Measurements from ENCODE around the gene PRDM15.

Gene PRDM15

DNA sequence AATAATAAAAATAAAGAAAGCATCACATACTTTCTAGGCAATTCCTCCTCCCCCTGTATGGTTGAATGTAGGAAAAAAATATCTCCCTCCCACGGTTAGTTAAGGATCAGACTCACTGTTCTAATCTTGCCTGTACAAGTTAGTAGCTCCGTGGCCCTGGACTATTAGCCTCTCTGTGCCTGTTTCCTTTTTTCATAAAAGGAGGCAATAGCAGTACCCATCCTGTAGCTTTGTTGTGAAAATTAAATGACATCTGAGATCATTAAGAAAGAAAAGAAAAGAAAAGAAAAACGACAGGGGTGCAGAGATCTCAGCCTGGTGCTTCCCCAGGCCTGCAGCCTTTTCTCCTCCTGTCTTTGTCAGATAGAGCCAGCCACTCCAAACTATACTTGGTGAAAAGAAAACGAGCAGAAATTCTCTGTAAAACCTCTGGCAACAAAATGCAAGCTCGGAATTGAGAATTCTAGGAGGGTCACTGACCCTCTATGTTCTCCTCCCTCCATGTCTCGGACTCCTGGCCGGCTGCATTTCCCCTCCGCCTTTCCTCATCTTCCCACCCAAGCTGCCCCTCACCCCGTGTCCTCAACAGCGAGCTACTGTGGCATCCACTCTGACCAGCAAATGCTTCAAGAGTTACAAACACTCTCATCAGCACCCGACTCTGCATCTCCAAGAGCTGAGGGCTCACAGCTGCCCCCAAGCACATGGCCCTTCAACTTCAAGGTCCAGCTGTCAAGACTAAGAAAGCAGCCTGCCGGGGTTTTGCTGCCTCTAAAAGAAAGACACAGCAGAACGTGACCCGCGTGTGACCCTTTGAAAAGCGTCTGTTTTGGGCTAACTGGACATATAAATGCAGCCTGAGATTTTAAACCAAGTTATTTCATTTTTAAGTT lies 125.9 kb downstream of the PRDM15 start:
- Mint-ChIP-seq H3K27ac (no peak overlapping the region), H3K4me3 (no peak overlapping the region), H3K9me3 (no peaks in the 10 kb centered on the region), H3K4me1 (ENCODE audit: low read depth) (peaks cover 22% of the 10 kb centered on the region), H3K36me3 (ENCODE audit: low read depth) (no peaks in the 10 kb centered on the region), H3K27me3 (peaks cover 13% of the 10 kb centered on the region)
- intact Hi-C loops (cut with micrococcal nuclease), result no loop called here

- peaks cover 13% of the 10 kb centered on the region for H3K27me3 Mint-ChIP-seq
- no peak overlapping the region for H3K4me3 Mint-ChIP-seq
- intact Hi-C loops (cut with micrococcal nuclease), result no loop called here
- no peaks in the 10 kb centered on the region for H3K36me3 Mint-ChIP-seq (ENCODE audit: low read depth)
- peaks cover 22% of the 10 kb centered on the region for H3K4me1 Mint-ChIP-seq (ENCODE audit: low read depth)
- no peaks in the 10 kb centered on the region for H3K9me3 Mint-ChIP-seq
- H3K27ac Mint-ChIP-seq, result no peak overlapping the region
Measured at GRCh38 chr21:41752231-41752681, 126.9 kb downstream of the PRDM15 start.

DNA sequence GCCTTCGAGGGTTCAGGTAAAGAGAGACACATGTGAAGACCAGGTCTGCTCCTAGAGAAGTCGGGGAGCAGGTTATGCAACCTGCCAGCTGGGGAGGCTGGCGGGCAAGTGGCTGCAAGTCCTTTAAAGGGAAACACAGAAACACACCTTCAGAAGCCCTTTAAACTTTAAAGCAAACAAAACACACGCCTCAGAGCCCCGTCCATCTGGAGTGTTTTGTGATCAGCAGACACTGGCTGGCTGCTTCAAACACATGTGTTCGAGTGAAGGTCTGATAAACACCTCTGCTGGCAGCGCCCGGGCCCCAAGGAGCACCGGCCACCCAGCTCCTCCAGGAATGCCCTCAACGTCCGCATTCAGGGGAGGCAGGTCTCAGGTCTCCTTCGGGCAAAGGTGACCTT lies 127.5 kb downstream of the PRDM15 start:
- intact Hi-C loops (cut with micrococcal nuclease), result no loop called here
- Mint-ChIP-seq H3K36me3 (ENCODE audit: low read depth) (no peaks in the 10 kb centered on the region), H3K27ac (no peak overlapping the region), H3K27me3 (peaks cover 17% of the 10 kb centered on the region), H3K4me1 (ENCODE audit: low read depth) (peaks cover 22% of the 10 kb centered on the region), H3K4me3 (no peak overlapping the region), H3K9me3 (no peaks in the 10 kb centered on the region)

DNA sequence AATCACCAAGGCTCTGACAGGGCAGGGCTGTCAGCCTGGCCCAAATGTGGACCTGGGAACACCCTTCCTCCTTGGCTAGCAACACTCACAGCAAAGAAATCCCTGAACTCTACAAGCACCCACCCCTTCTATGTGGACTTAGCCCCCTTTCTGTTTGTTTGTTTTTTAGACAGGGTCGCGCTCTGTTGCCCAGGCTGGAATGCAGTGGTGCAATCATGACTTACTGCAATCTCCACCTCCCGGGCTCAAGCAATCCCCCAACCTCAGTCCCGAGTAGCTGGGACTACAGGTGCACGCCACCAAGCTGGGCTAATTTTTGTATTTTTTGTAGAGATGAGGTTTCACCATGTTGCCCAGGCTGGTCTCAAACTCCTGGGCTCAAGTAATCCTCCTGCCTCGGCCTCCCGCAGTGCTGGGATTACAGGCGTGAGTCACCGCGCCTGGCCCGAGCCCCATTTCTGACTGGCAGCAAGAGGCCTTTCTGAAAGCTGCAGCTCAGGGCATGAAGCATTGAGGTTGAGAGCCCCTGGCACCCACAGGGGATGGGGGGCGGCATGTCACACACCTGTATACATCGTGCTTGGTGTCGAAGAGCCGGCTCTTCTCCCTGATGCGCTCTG lies 128.5 kb downstream of the PRDM15 start:
- H3K9me3 Mint-ChIP-seq, result no peaks in the 10 kb centered on the region
- no peaks in the 10 kb centered on the region for H3K36me3 Mint-ChIP-seq (ENCODE audit: low read depth)
- peaks cover 22% of the 10 kb centered on the region for H3K4me1 Mint-ChIP-seq (ENCODE audit: low read depth)
- H3K4me3 Mint-ChIP-seq, result no peak overlapping the region
- no peak overlapping the region for H3K27ac Mint-ChIP-seq
- H3K27me3 Mint-ChIP-seq, result peaks cover 20% of the 10 kb centered on the region
- intact Hi-C loops (cut with micrococcal nuclease), result no loop called here

DNA sequence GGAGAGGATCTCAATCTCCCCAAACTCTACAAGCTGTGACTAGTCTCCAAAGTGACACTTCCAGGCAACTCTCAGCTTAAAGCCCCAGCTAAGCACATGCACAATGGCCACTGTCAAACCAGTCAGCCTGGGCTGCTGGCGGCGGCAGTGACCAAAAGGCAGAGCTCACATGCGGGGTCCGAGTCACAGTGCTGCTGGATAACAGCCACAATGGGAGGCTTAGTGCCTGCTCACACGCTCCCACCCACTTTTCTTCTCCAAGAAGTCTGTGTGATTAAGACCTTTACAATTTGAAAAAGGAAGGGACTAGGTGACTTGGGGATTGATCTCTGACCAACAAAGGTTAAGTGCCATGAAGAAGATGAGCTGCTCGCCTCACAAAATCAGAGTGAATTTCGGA lies 129.1 kb downstream of the PRDM15 start:
- no peaks in the 10 kb centered on the region for H3K36me3 Mint-ChIP-seq (ENCODE audit: low read depth)
- H3K27me3 Mint-ChIP-seq, result peaks cover 20% of the 10 kb centered on the region
- no peaks in the 10 kb centered on the region for H3K9me3 Mint-ChIP-seq
- peaks cover 22% of the 10 kb centered on the region for H3K4me1 Mint-ChIP-seq (ENCODE audit: low read depth)
- no peak overlapping the region for H3K4me3 Mint-ChIP-seq
- intact Hi-C loops (cut with micrococcal nuclease), result no loop called here
- H3K27ac Mint-ChIP-seq, result no peak overlapping the region

DNA sequence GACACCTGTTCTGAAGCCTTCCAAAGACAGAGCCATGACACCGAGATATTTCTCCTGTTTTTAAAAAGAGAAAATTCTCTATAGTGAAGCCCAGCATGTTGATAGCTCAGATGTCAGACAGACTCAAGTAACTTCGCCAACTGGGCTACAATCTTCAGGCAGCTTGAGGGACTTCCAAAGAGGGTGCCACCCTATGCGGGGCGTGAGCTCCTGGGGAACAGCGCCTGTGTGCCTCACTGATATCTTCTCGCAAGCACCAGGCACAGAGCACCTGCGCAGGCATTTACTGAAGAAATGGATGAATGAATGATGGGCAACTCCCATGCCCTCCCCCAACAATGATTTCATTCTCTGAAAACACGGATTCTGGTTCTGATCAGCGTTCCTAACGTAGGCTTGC lies 129.9 kb downstream of the PRDM15 start:
- intact Hi-C loops (cut with micrococcal nuclease), result no loop called here
- Mint-ChIP-seq H3K9me3 (no peaks in the 10 kb centered on the region), H3K4me1 (ENCODE audit: low read depth) (peaks cover 22% of the 10 kb centered on the region), H3K27me3 (peaks cover 23% of the 10 kb centered on the region), H3K36me3 (ENCODE audit: low read depth) (no peaks in the 10 kb centered on the region), H3K27ac (no peak overlapping the region), H3K4me3 (no peak overlapping the region)
